ENCODE data around the gene MAML1. TPM values are rescaled to one million over a fixed set of nuclear protein-coding genes. Genes with fewer than 3 reads are reported as not detected.

The MAML1 gene
- total and polyA plus RNA-seq, 10 of the 15 experiments (the other 5 are each of a cell fraction or from before 2014, with no cell fraction given), result 0.42 to 23.9 (median 7.3) TPM

DNA sequence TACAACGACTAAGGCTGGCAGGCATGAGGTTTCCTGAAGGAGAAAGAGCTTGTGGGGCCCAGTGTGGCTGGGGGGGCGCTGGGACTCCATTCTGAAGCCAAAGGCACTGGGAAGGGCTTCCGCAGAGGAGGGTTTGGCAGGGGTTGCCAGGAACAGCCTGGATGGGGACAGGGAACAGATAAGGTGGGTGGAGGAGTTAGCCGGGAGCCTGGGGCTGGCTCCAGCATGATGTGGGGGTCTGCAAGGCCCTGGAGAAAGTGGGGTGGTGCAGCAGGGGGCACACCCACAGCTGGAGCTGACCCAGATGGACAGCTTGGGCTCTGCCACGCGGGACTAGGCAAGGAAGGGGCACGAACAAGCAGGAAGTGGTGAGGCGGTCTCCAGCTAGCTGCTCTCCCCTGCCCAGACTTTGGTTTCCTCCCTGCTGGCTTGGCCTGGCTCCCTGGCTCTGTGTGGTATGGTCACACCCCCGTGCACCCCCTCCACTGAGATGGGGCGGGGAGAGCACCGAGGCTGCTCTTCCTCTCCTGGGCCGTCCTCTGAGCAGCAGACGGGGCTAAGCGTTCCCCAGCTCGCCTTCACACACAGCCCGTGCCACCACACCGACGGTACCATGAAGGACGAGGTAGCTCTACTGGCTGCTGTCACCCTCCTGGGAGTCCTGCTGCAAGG lies 61.0 kb downstream of the MAML1 start, which contains the start of gene LTC4S (continued):
- TF ChIP-seq, protein P1, sequence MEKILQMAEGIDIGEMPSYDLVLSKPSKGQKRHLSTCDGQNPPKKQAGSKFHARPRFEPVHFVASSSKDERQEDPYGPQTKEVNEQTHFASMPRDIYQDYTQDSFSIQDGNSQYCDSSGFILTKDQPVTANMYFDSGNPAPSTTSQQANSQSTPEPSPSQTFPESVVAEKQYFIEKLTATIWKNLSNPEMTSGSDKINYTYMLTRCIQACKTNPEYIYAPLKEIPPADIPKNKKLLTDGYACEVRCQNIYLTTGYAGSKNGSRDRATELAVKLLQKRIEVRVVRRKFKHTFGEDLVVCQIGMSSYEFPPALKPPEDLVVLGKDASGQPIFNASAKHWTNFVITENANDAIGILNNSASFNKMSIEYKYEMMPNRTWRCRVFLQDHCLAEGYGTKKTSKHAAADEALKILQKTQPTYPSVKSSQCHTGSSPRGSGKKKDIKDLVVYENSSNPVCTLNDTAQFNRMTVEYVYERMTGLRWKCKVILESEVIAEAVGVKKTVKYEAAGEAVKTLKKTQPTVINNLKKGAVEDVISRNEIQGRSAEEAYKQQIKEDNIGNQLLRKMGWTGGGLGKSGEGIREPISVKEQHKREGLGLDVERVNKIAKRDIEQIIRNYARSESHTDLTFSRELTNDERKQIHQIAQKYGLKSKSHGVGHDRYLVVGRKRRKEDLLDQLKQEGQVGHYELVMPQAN (conservative IDR thresholded peaks at IDR 0.05), result no peak

DNA sequence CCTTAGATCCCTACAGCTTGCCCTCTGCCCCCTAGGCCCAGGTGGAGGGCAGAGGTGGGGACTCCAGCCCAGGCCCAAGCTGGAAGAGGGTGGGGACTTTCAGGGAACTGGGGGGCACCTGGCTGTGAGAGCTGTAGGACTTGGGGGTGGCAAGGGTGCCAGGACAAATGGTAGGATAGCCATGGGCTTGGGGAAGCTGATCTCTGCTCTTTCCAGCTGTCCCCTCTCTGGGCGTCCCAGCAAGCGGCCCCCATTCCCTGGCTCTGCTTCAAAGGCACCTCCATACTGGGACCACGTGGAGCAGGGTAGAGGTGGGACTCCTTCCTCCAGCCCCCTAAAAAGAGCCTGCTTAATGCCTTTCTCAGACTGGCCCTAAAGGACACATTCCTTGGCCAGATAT lies 61.5 kb downstream of the MAML1 start:
- intact Hi-C loops (cut with micrococcal nuclease; ENCODE audit: unreplicated experiment), result no loop called here
- peak overlapping the region; percentile 16; the same call in 1 of the 2 replicates for H3K9ac ChIP-seq (ENCODE audit: control insufficient read depth, insufficient read depth, low read length)
- ChIA-PET CTCF (interaction anchor here (0.7 to 2.9 kb wide), 3 partner anchors 13 to 31 kb away, joined by 3 to 14 read pairs (median 3); no protein-coding TSS in a partner anchor), RAD21 (ENCODE audit: unreplicated experiment) (interaction anchor here (1.3 to 1.5 kb wide), 2 partner anchors 31 to 115 kb away, joined by 5 to 7 read pairs; no protein-coding TSS in a partner anchor), SMC1A (ENCODE audit: uncharacterized antibody, unreplicated experiment) (interaction anchor here (0.9 to 1.2 kb wide), 4 partner anchors 9 to 132 kb away, joined by 3 to 4 read pairs (median 3); no protein-coding TSS in a partner anchor), POLR2A (interaction anchor here (0.6 kb wide), 1 partner anchor 28 kb away, joined by 6 read pairs; no protein-coding TSS in a partner anchor)
- H3K4me3 ChIP-seq, result no peak overlapping the region
- DNase-seq (ENCODE audit: low read depth, low spot score) (no peak), FAIRE-seq (no peak), ATAC-seq (no peak)
- H4K20me1 ChIP-seq (ENCODE audit: control insufficient read depth, insufficient read depth), result no peaks in the 10 kb centered on the region
- WGBS (ENCODE audit: insufficient coverage, insufficient replicate concordance, low lambda C conversion rate, missing lambda C conversion rate), result 96% methylated on average over 3 of the region's 3 CpGs
- no peak overlapping the region for H3K27ac ChIP-seq (ENCODE audit: control insufficient read depth, insufficient read depth)
- no peaks in the 10 kb centered on the region for H3K27me3 ChIP-seq (replicated peaks in 1 of 2; ENCODE audit: control insufficient read depth in 2 of 2, insufficient read depth in 2 of 2, low read length in 1 of 2)
- in situ Hi-C loops (cut with MboI), result loop anchor here (25.0 kb wide), 1 partner anchor 293 kb away; no protein-coding TSS in a partner anchor
- H3K79me2 ChIP-seq (ENCODE audit: control insufficient read depth, insufficient read depth, low read length), result no peaks in the 10 kb centered on the region
- H3K4me2 ChIP-seq (ENCODE audit: control insufficient read depth, insufficient read depth), result 0 out of 2 replicates have a peak overlapping the region, but pooled peaks have one; percentile 30
- no TSS peak for BruUV-seq (replicated peaks)
- H2AFZ ChIP-seq (ENCODE audit: control insufficient read depth, low read depth, low read length), result no peak overlapping the region
- no peak for TF ChIP-seq CREM (IDR thresholded peaks at IDR 0.05; ENCODE audit: low read depth)
- H3K4me1 ChIP-seq (ENCODE audit: control insufficient read depth, insufficient read depth, low read length), result peaks cover 23% of the 10 kb centered on the region
- H3K9me3 ChIP-seq (replicated peaks; ENCODE audit: control insufficient read depth, insufficient read depth, low read length), result no peaks in the 10 kb centered on the region
- peaks cover 0 to 8% of the 10 kb centered on the region in 2 experiments; a peak in 2 of 4 replicates for H3K36me3 ChIP-seq (ENCODE audit: control insufficient read depth in 2 of 2, insufficient read depth in 2 of 2, low read length in 1 of 2)
